HCT116 (cell line): ENCODE measurements around the gene ADGRA3. TPM values are rescaled to one million over a fixed set of nuclear protein-coding genes. Genes with fewer than 3 reads are reported as not detected.

Source experiments
- ATAC-seq: fragments of 200-7000 bp; cut with Tn5 transposase; 2 replicates; pipeline ENCODE4 v1.9.1; 2020; ENCODE audit warnings: mild to moderate bottlenecking, moderate library complexity
- BruUV-seq: library from RNA; stranded (reverse); fragments of 400-500 nt; replicated peaks from 2 replicates; lab custom pipeline; 2021; lab: Mats Ljungman, UMichigan
- CTCF ChIA-PET: fragments of 300-600 bp; sonication (Branson Sonifier 250); formaldehyde crosslinking; loops from one replicate; lab custom pipeline; 2021; ENCODE audit warnings: antibody characterized with exemption; lab: Charles Lee
- POLR2A ChIA-PET: fragments of 300-600, 350-600 bp; sonication (Branson Sonifier 250); formaldehyde crosslinking; loops from one replicate; lab custom pipeline; 2021; ENCODE audit warnings: antibody characterized with exemption; lab: Charles Lee
- RAD21 ChIA-PET, 2 experiments: fragments of 300-600 bp; sonication (Branson Sonifier 250); formaldehyde crosslinking; loops; one replicate each; lab custom pipeline; 2023; ENCODE audit warnings: low total read pairs in 2 of 2; ENCODE audit not compliant: uncharacterized antibody in 2 of 2, unreplicated experiment in 2 of 2, low non-redundant PET in 1 of 2; lab: Charles Lee
- DNase-seq: peaks from one replicate; pipeline ENCODE4 v3.0.0-alpha.2; 2010; ENCODE audit warnings: low read depth, low spot score
- H2AFZ ChIP-seq: fragments of 200-600 bp; shearing (Covaris generic), sonication (generic); 2 replicates; pipeline ENCODE4 v1.6.1; 2017; ENCODE audit warnings: low read depth, mixed run types, mixed read lengths, antibody characterized with exemption, low read length; ENCODE audit not compliant: poor library complexity, severe bottlenecking
- H3K27ac ChIP-seq: 2 replicates; pipeline ENCODE4 v1.5.1; 2012; ENCODE audit warnings: low read depth, low read length
- H3K27me3 ChIP-seq: fragments of 200-600 bp; sonication (generic); 2 replicates; pipeline ENCODE4 v1.6.1; 2016; ENCODE audit warnings: mixed run types, low read length, mixed read lengths; ENCODE audit not compliant: insufficient read depth
- H3K36me3 ChIP-seq, 2 experiments: fragments of 200-500 bp in 1 of 2; fragments of 200-600 bp in 1 of 2; sonication (Bioruptor generic) in 1 of 2; sonication (generic) in 1 of 2; 2 replicates each; pipeline versions ENCODE4 v1.5.1 to v1.6.1; 2014 to 2016; ENCODE audit warnings: low read length in 2 of 2, inconsistent platforms in 1 of 2, mixed read lengths in 1 of 2, mixed run types in 1 of 2; ENCODE audit not compliant: insufficient read depth in 2 of 2, control insufficient read depth in 1 of 2
- H3K4me1 ChIP-seq, 2 experiments: fragments of 200-600 bp in 1 of 2; sonication (generic) in 1 of 2; 2 replicates each; pipeline versions ENCODE4 v1.5.1 to v1.6.1; 2012 to 2017; ENCODE audit warnings: low read length in 2 of 2, inconsistent platforms in 1 of 2, mild to moderate bottlenecking in 1 of 2, mixed read lengths in 1 of 2, mixed run types in 1 of 2, moderate library complexity in 1 of 2; ENCODE audit not compliant: insufficient read depth in 2 of 2, control insufficient read depth in 1 of 2
- H3K4me2 ChIP-seq: fragments of 200-600 bp; sonication (generic); 2 replicates; pipeline ENCODE4 v1.6.1; 2017; ENCODE audit warnings: mixed run types, low read length, mixed read lengths
- H3K4me3 ChIP-seq, 2 experiments: fragments of 200-600 bp in 1 of 2; sonication (generic) in 1 of 2; replicated peaks in 1 of 2; 2 replicates each; pipeline ENCODE4 v1.5.1; 2011 to 2016; ENCODE audit warnings: low read length in 2 of 2, control low read depth in 1 of 2, low read depth in 1 of 2, mild to moderate bottlenecking in 1 of 2, mixed read lengths in 1 of 2, mixed run types in 1 of 2
- H3K79me2 ChIP-seq: fragments of 200-600 bp; sonication (generic); 2 replicates; pipeline ENCODE4 v1.6.1; 2017; ENCODE audit warnings: mild to moderate bottlenecking, mixed run types, low read length, moderate library complexity, mixed read lengths; ENCODE audit not compliant: insufficient read depth
- H3K9ac ChIP-seq: fragments of 200-600 bp; sonication (generic); 2 replicates; pipeline ENCODE4 v1.6.1; 2016; ENCODE audit warnings: low read length, mixed read lengths
- H3K9me2 ChIP-seq: fragments of 200-600 bp; sonication (generic), shearing (Covaris generic); 2 replicates; pipeline ENCODE4 v1.6.1; 2017; ENCODE audit warnings: mixed run types, mild to moderate bottlenecking, moderate library complexity; ENCODE audit not compliant: insufficient read depth
- H3K9me3 ChIP-seq, 2 experiments: fragments of 200-500 bp in 1 of 2; fragments of 200-600 bp in 1 of 2; sonication (Bioruptor generic) in 1 of 2; sonication (generic) in 1 of 2; 2 replicates each; pipeline ENCODE4 v1.6.1; 2014 to 2017; ENCODE audit warnings: low read length in 2 of 2, mixed read lengths in 2 of 2, inconsistent platforms in 1 of 2, low read depth in 1 of 2, mild to moderate bottlenecking in 1 of 2, mixed run types in 1 of 2, moderate library complexity in 1 of 2; ENCODE audit not compliant: control insufficient read depth in 1 of 2, insufficient read depth in 1 of 2
- H4K20me1 ChIP-seq: fragments of 200-600 bp; sonication (generic), shearing (Covaris generic); 2 replicates; pipeline ENCODE4 v1.6.1; 2017; ENCODE audit warnings: mixed run types, mild to moderate bottlenecking, moderate library complexity; ENCODE audit not compliant: insufficient read depth
- ELF1 ChIP-seq: IDR thresholded peaks from 2 replicates; pipeline ENCODE4 v1.6.1; 2012; ENCODE audit warnings: low read depth, borderline replicate concordance
- FOSL1 ChIP-seq: IDR thresholded peaks from 2 replicates; pipeline ENCODE4 v1.6.1; 2012; ENCODE audit warnings: low read depth
- JUND ChIP-seq: IDR thresholded peaks from 2 replicates; pipeline ENCODE4 v1.6.1; 2012
- POLR2A ChIP-seq: IDR thresholded peaks from 2 replicates; pipeline ENCODE4 v1.7.0; 2011; ENCODE audit warnings: borderline replicate concordance; ENCODE audit not compliant: insufficient read depth, insufficient read length; ENCODE audit errors: extremely low read depth
- RAD21 ChIP-seq: IDR thresholded peaks from 2 replicates; pipeline ENCODE4 v1.6.1; 2012; ENCODE audit warnings: low read depth, mild to moderate bottlenecking
- SIN3A ChIP-seq: IDR thresholded peaks from 2 replicates; pipeline ENCODE4 v1.6.1; 2012; ENCODE audit warnings: low read depth
- SRF ChIP-seq: IDR thresholded peaks from 2 replicates; pipeline ENCODE4 v1.6.1; 2012; ENCODE audit warnings: low read depth
- TCF7L2 ChIP-seq: IDR thresholded peaks from 2 replicates; pipeline ENCODE4 v1.7.0; 2011; ENCODE audit warnings: borderline replicate concordance, inconsistent platforms; ENCODE audit not compliant: insufficient read depth, insufficient read length; ENCODE audit errors: extremely low read depth
- YY1 ChIP-seq: IDR thresholded peaks from 2 replicates; pipeline ENCODE4 v1.6.1; 2011; ENCODE audit warnings: low read length, low read depth, moderate library complexity, mild to moderate bottlenecking; ENCODE audit not compliant: insufficient replicate concordance; ENCODE audit errors: extremely low read depth
- ZFX ChIP-seq: fragments of 450-650 bp; IDR thresholded peaks from 2 replicates; pipeline ENCODE4 v1.6.1; 2017
- intact Hi-C: fragments of 100-400 bp; cut with micrococcal nuclease; formaldehyde crosslinking; loops from 2 replicates; pipeline ENCODE4 v1.10.0; 2022
- total RNA-seq: library from RNA; stranded (reverse); gene quantifications from one replicate; pipeline ENCODE4 v1.2.1, GENCODE V29; 2021; ENCODE audit not compliant: unreplicated experiment
- TF ChIP-seq, protein P1 (sequence below): IDR thresholded peaks from 2 replicates; pipeline ENCODE4 v1.6.1; 2012
- TF ChIP-seq, protein P2 (sequence below), 3 experiments: fragments of 200-600 bp in 1 of 3; sonication (generic) in 1 of 3; IDR thresholded peaks in 2 of 3; conservative IDR thresholded peaks in 1 of 3; 2 replicates each; pipeline ENCODE4 v1.5.1; 2012 to 2017; ENCODE audit warnings: low read depth in 2 of 3, low read length in 2 of 3, antibody characterized with exemption in 1 of 3, borderline replicate concordance in 1 of 3, control low read depth in 1 of 3, mild to moderate bottlenecking in 1 of 3, mixed read lengths in 1 of 3, mixed run types in 1 of 3, moderate library complexity in 1 of 3; ENCODE audit not compliant: insufficient read depth in 1 of 3
- TF ChIP-seq, protein P3 (sequence below): IDR thresholded peaks from 2 replicates; pipeline ENCODE4 v1.6.1; 2011; ENCODE audit warnings: mild to moderate bottlenecking, low read length, moderate library complexity; ENCODE audit not compliant: insufficient replicate concordance; ENCODE audit errors: extremely low read depth

Gene ADGRA3
- total RNA-seq, 1 experiment from 2014 or later: 43.0 TPM

DNA sequence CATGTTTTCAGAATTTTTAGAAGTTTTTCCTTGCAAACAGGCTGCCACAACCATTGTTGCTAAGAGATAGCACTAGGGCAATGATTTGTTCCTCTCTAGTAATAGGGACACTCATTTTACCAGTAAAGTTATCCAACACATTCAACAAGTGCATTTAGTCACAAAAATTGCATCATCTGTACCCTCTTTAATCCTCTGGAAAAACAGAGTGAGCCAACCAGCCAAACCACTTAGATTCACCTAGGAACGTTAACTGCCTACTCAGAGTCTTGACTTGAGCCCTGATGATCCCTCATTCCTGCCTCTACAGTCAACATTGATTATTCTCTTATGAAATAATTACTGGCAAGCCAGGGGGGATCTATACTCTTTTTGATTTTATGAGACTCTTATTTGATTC lies 17.0 kb upstream of the ADGRA3 start (continued):
- TF ChIP-seq, protein P1, sequence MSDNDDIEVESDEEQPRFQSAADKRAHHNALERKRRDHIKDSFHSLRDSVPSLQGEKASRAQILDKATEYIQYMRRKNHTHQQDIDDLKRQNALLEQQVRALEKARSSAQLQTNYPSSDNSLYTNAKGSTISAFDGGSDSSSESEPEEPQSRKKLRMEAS: no peak
- TF ChIP-seq JUND (no peak), SIN3A (no peak), YY1 (no peak)
- TF ChIP-seq, all 23 proteins: peak for 0

DNA sequence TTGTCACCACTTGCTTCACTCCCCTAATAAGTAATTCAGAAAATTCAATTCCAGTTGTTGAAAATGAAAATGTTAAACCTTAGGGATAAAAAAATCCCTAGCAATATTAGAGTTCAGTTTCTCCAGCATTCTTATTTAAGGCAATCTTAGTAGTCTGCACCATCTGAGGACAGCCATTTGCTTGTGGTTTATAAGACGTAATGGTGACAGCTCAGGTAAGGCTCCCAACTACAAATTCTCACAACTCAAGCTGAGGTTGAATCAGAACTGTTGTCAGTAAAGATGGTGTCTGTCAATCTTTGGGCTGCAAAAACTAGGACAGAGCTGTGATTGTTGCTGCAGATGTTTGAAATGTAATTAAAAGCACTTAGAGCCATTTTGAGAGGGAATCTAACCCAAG lies 16.3 kb upstream of the ADGRA3 start:
- DNase-seq (no peak), ATAC-seq (no peak)
- Histone ChIP-seq H3K4me3 (no peak overlapping the region), H4K20me1 (no peaks in the 10 kb centered on the region), H3K9ac (no peak overlapping the region), H3K9me2 (no peaks in the 10 kb centered on the region), H2AFZ (no peak overlapping the region), H3K27ac (no peak overlapping the region), H3K27me3 (no peaks in the 10 kb centered on the region), H3K9me3 (peaks cover 8 to 13% of the 10 kb centered on the region in 2 experiments; a peak in 2 of 4 replicates), H3K4me1 (no peaks in the 10 kb centered on the region), H3K4me2 (no peak overlapping the region), H3K79me2 (no peaks in the 10 kb centered on the region), H3K36me3 (no peaks in the 10 kb centered on the region)
- no TSS peak for BruUV-seq
- TF ChIP-seq FOSL1: no peak
- ChIA-PET POLR2A (no interaction called here), CTCF (no interaction called here), RAD21 (no interaction called here)
- intact Hi-C loops: no loop called here

DNA sequence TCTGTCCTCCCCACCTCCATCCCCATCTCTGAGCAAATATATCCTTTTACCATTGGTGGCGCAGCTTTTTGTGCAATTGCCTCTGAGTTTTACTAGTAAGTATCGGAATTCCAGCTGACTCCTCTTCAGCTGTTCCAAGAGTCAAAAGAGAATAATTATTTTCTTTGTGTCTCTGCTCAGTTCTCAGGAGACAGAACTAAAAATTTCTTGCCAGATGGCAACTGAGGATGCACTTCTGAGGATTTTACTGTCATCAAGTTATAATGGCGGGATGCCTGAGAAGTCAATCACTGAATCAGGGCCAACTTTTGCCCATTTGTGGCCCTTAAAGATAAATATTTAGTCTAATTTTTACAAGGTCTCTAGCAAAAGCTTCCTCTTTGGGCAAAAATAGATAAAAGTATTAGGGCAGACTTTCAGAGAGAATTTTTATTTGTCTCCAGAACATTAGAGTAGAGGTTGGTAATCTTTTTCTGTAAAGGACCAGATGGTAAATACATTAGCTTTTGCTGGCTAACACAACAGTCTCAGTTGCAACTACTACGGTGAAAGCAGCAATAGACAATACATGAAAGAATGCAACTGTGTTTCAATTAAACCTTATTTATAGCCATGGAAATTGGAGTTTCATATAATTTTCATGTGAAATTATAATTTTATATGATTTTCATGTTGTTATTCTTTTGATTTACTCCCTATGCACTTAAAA lies 15.6 kb upstream of the ADGRA3 start:
- ChIA-PET CTCF (no interaction called here), RAD21 (no interaction called here), POLR2A (interaction anchor here (0.6 kb wide), 1 partner anchor 92 kb away, joined by 9 read pairs; no protein-coding TSS in a partner anchor)
- Histone ChIP-seq H3K9me3 (peaks cover 8 to 13% of the 10 kb centered on the region in 2 experiments; a peak in 2 of 4 replicates), H3K4me2 (no peak overlapping the region), H3K4me1 (no peaks in the 10 kb centered on the region), H3K79me2 (no peaks in the 10 kb centered on the region), H3K9me2 (no peaks in the 10 kb centered on the region), H3K27me3 (no peaks in the 10 kb centered on the region), H4K20me1 (no peaks in the 10 kb centered on the region), H3K36me3 (no peaks in the 10 kb centered on the region), H2AFZ (no peak overlapping the region), H3K4me3 (no peak overlapping the region), H3K27ac (no peak overlapping the region), H3K9ac (no peak overlapping the region)
- no peak for ATAC-seq
- intact Hi-C loops: no loop called here
- no TSS peak for BruUV-seq
- DNase-seq: no peak
- TF ChIP-seq, protein P2, sequence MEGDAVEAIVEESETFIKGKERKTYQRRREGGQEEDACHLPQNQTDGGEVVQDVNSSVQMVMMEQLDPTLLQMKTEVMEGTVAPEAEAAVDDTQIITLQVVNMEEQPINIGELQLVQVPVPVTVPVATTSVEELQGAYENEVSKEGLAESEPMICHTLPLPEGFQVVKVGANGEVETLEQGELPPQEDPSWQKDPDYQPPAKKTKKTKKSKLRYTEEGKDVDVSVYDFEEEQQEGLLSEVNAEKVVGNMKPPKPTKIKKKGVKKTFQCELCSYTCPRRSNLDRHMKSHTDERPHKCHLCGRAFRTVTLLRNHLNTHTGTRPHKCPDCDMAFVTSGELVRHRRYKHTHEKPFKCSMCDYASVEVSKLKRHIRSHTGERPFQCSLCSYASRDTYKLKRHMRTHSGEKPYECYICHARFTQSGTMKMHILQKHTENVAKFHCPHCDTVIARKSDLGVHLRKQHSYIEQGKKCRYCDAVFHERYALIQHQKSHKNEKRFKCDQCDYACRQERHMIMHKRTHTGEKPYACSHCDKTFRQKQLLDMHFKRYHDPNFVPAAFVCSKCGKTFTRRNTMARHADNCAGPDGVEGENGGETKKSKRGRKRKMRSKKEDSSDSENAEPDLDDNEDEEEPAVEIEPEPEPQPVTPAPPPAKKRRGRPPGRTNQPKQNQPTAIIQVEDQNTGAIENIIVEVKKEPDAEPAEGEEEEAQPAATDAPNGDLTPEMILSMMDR (IDR thresholded peaks at IDR 0.05 in 2 of 3, conservative IDR thresholded peaks at IDR 0.05 in 1 of 3; ENCODE audit: borderline replicate concordance in 1 of 3, insufficient read depth in 1 of 3, low read depth in 2 of 3, low read length in 2 of 3): no peak
- TF ChIP-seq SRF (no peak), TCF7L2 (no peak), SIN3A (no peak), ZFX (no peak), ELF1 (no peak), POLR2A (no peak), RAD21 (no peak)
- TF ChIP-seq, protein P1: no peak
- TF ChIP-seq, protein P3, sequence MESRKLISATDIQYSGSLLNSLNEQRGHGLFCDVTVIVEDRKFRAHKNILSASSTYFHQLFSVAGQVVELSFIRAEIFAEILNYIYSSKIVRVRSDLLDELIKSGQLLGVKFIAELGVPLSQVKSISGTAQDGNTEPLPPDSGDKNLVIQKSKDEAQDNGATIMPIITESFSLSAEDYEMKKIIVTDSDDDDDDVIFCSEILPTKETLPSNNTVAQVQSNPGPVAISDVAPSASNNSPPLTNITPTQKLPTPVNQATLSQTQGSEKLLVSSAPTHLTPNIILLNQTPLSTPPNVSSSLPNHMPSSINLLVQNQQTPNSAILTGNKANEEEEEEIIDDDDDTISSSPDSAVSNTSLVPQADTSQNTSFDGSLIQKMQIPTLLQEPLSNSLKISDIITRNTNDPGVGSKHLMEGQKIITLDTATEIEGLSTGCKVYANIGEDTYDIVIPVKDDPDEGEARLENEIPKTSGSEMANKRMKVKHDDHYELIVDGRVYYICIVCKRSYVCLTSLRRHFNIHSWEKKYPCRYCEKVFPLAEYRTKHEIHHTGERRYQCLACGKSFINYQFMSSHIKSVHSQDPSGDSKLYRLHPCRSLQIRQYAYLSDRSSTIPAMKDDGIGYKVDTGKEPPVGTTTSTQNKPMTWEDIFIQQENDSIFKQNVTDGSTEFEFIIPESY: no peak
